Astrocyte (in vitro differentiated cells and primary cell): ENCODE results near the gene UTF1. TPM values are rescaled to one million over a fixed set of nuclear protein-coding genes. Genes with fewer than 3 reads are reported as not detected.

Experiments used
- DNase-seq: peaks from one replicate; pipeline ENCODE4 v3.0.0-alpha.2; 2010; ENCODE audit warnings: low read depth
- FAIRE-seq: peaks from 2 replicates; lab custom pipeline; 2011; peaks lifted over from hg19 to GRCh38; lab: Jason Lieb, UNC
- H2AFZ ChIP-seq: 2 replicates; pipeline ENCODE4 v1.6.0; 2012; ENCODE audit warnings: low read depth, low read length, inconsistent platforms
- H3K27ac ChIP-seq: 2 replicates; pipeline ENCODE4 v1.5.1; 2011; ENCODE audit warnings: low read depth, low read length, inconsistent platforms
- H3K27me3 ChIP-seq: 2 replicates; pipeline ENCODE4 v1.6.0; 2011; ENCODE audit warnings: low read length, inconsistent platforms; ENCODE audit not compliant: insufficient read depth
- H3K36me3 ChIP-seq: 2 replicates; pipeline ENCODE4 v1.5.1; 2011; ENCODE audit warnings: low read length, inconsistent platforms; ENCODE audit not compliant: insufficient read depth
- H3K4me1 ChIP-seq: 2 replicates; pipeline ENCODE4 v1.5.1; 2011; ENCODE audit warnings: low read length, inconsistent platforms; ENCODE audit not compliant: insufficient read depth
- H3K4me2 ChIP-seq: 2 replicates; pipeline ENCODE4 v1.6.0; 2012; ENCODE audit warnings: low read length, inconsistent platforms
- H3K4me3 ChIP-seq: 2 replicates; pipeline ENCODE4 v1.5.1; 2011; ENCODE audit warnings: low read depth, mild to moderate bottlenecking, low read length, inconsistent platforms; ENCODE audit not compliant: insufficient read depth
- H3K79me2 ChIP-seq: 2 replicates; pipeline ENCODE4 v1.6.0; 2012; ENCODE audit warnings: mild to moderate bottlenecking, low read length, inconsistent platforms; ENCODE audit not compliant: insufficient read depth
- H3K9ac ChIP-seq: 2 replicates; pipeline ENCODE4 v1.6.0; 2012; ENCODE audit warnings: mild to moderate bottlenecking, low read length, inconsistent platforms
- H3K9me3 ChIP-seq: 2 replicates; pipeline ENCODE4 v1.5.1; 2012; ENCODE audit warnings: low read depth, mild to moderate bottlenecking, low read length, inconsistent platforms; ENCODE audit not compliant: insufficient read depth
- H4K20me1 ChIP-seq: 2 replicates; pipeline ENCODE4 v1.6.0; 2012; ENCODE audit warnings: low read length, inconsistent platforms; ENCODE audit not compliant: insufficient read depth
- H3K27ac Mint-ChIP-seq: one replicate; pipeline ENCODE4 v1.8.0; 2021; ENCODE audit warnings: mild to moderate bottlenecking, mixed read lengths; ENCODE audit not compliant: unreplicated experiment
- H3K27me3 Mint-ChIP-seq: one replicate; pipeline ENCODE4 v1.8.0; 2021; ENCODE audit warnings: low read depth, mixed read lengths; ENCODE audit not compliant: unreplicated experiment
- H3K36me3 Mint-ChIP-seq: one replicate; pipeline ENCODE4 v1.8.0; 2021; ENCODE audit warnings: low read depth, mixed read lengths; ENCODE audit not compliant: unreplicated experiment
- H3K4me1 Mint-ChIP-seq: one replicate; pipeline ENCODE4 v1.8.0; 2021; ENCODE audit warnings: low read depth, mixed read lengths; ENCODE audit not compliant: unreplicated experiment
- H3K4me3 Mint-ChIP-seq: one replicate; pipeline ENCODE4 v1.8.0; 2021; ENCODE audit warnings: mild to moderate bottlenecking, moderate library complexity, mixed read lengths; ENCODE audit not compliant: unreplicated experiment
- H3K9me3 Mint-ChIP-seq: one replicate; pipeline ENCODE4 v1.8.0; 2021; ENCODE audit warnings: mild to moderate bottlenecking, mixed read lengths; ENCODE audit not compliant: unreplicated experiment
- EZH2 ChIP-seq: IDR thresholded peaks from 2 replicates; pipeline ENCODE4 v1.6.1; 2012; ENCODE audit warnings: mild to moderate bottlenecking, low read length, inconsistent platforms; ENCODE audit not compliant: insufficient read depth
- total RNA-seq: library from RNA; stranded (reverse); gene quantifications from 2 replicates; pipeline ENCODE4 v1.2.1, GENCODE V29; 2021
- TF ChIP-seq, protein P1 (sequence below): IDR thresholded peaks from 2 replicates; pipeline ENCODE4 v1.5.1; 2011; ENCODE audit warnings: low read depth, mild to moderate bottlenecking, inconsistent platforms, low read length, moderate library complexity; ENCODE audit not compliant: insufficient read depth

Gene UTF1
- total RNA-seq, 1 donor from 2014 or later = 0.18 TPM

DNA sequence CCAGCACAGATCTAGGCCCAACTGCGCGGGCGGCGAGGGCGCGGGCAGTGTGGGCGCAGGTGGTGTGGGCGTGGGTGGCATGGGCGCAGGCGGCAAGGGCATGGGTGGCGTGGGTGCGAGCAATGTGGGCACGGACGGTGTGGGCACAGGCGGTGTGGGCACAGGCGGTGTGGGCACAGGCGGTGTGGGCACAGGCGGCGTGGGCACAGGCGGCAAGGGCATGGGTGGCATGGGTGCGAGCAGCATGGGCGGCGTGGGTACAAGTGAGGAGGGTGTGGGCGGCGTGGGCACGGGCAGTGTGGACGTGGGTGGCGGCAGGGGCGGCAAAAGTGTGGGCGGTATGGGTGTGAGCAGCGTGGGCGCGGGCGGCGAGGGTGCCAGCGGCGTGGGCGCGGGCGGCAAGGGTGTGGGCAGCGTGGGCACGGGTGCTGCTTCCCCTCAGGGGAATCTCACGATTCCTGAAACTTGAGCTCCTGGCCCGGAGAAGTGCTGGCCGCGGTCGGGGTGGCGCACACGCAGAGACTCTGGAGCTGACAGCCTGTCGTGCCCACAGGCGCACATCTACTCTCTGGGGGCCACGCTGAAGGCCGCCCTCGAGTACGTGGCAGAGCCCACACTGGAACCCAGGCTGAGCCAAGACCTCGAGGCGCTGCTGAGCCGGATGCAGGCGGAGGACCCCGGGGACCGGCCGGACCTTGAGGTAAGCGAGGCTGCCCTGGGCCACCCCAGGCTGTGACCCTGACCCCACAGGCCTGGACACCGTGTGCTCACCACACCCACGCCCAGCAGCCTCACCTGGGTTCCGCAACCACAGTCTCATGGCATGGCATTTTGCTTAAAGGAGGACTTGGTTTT is 47.0 kb upstream of the UTF1 start:
- Histone ChIP-seq H3K4me1 (no peaks in the 10 kb centered on the region), H3K9me3 (peaks cover under 1% of the 10 kb centered on the region), H4K20me1 (no peaks in the 10 kb centered on the region), H3K4me3 (no peak overlapping the region), H3K9ac (no peak overlapping the region), H3K36me3 (no peaks in the 10 kb centered on the region), H2AFZ (no peak overlapping the region), H3K4me2 (no peak overlapping the region), H3K27ac (no peak overlapping the region), H3K79me2 (no peaks in the 10 kb centered on the region), H3K27me3 (no peaks in the 10 kb centered on the region)
- Mint-ChIP-seq H3K27me3 (peaks cover 18% of the 10 kb centered on the region), H3K9me3 (no peaks in the 10 kb centered on the region), H3K36me3 (peaks cover 4% of the 10 kb centered on the region), H3K4me3 (no peak overlapping the region), H3K4me1 (no peaks in the 10 kb centered on the region), H3K27ac (no peak overlapping the region)
- FAIRE-seq (no peak), DNase-seq (no peak)
- no peak for TF ChIP-seq EZH2
- TF ChIP-seq, protein P1, sequence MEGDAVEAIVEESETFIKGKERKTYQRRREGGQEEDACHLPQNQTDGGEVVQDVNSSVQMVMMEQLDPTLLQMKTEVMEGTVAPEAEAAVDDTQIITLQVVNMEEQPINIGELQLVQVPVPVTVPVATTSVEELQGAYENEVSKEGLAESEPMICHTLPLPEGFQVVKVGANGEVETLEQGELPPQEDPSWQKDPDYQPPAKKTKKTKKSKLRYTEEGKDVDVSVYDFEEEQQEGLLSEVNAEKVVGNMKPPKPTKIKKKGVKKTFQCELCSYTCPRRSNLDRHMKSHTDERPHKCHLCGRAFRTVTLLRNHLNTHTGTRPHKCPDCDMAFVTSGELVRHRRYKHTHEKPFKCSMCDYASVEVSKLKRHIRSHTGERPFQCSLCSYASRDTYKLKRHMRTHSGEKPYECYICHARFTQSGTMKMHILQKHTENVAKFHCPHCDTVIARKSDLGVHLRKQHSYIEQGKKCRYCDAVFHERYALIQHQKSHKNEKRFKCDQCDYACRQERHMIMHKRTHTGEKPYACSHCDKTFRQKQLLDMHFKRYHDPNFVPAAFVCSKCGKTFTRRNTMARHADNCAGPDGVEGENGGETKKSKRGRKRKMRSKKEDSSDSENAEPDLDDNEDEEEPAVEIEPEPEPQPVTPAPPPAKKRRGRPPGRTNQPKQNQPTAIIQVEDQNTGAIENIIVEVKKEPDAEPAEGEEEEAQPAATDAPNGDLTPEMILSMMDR = no peak

DNA sequence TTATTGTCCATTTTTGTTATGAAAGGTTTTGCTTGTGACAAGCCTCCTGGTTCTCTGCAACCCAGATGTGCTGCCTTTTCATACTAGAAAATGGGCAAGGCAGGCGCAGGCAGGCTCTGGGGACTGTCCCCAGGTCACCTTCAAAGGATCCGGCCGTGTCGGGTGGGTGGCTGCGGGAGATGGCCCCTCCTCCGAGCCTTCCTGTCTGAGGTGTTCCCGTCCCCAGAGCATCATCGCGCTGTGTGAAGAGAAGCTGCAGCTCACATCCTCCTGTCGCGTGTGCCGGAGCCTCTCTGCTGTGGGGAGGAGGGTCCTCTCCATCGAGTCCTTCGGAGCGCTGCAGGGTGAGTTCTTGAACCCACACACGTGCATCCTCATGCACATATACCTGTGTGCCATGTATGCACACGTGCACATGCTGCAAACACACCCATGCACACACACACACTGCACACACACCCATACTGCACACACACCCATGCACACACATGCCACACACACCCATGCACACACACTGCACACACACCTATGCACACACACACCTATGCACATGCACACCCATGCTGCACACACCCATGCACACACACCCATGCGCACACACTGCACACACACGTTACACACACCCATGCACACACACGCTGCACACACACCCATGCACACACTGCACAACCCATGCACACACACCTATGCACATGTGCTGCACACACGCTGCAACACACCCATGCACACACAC is 46.2 kb upstream of the UTF1 start:
- Histone ChIP-seq H3K36me3 (no peaks in the 10 kb centered on the region), H4K20me1 (no peaks in the 10 kb centered on the region), H3K9ac (no peak overlapping the region), H3K4me3 (no peak overlapping the region), H3K9me3 (no peaks in the 10 kb centered on the region), H3K79me2 (no peaks in the 10 kb centered on the region), H3K4me1 (no peaks in the 10 kb centered on the region), H3K27me3 (no peaks in the 10 kb centered on the region), H3K27ac (no peak overlapping the region), H2AFZ (no peak overlapping the region), H3K4me2 (no peak overlapping the region)
- H3K4me3 Mint-ChIP-seq = no peak overlapping the region
- no peak overlapping the region for H3K27ac Mint-ChIP-seq
- H3K9me3 Mint-ChIP-seq = no peaks in the 10 kb centered on the region
- H3K4me1 Mint-ChIP-seq = no peaks in the 10 kb centered on the region
- H3K27me3 Mint-ChIP-seq = peaks cover 18% of the 10 kb centered on the region
- FAIRE-seq = no peak
- H3K36me3 Mint-ChIP-seq = peaks cover 4% of the 10 kb centered on the region
- no peak for DNase-seq
- no peak for TF ChIP-seq EZH2
- TF ChIP-seq, protein P1 = no peak
